ENCODE data around the gene SRPX2.

The SRPX2 gene

DNA sequence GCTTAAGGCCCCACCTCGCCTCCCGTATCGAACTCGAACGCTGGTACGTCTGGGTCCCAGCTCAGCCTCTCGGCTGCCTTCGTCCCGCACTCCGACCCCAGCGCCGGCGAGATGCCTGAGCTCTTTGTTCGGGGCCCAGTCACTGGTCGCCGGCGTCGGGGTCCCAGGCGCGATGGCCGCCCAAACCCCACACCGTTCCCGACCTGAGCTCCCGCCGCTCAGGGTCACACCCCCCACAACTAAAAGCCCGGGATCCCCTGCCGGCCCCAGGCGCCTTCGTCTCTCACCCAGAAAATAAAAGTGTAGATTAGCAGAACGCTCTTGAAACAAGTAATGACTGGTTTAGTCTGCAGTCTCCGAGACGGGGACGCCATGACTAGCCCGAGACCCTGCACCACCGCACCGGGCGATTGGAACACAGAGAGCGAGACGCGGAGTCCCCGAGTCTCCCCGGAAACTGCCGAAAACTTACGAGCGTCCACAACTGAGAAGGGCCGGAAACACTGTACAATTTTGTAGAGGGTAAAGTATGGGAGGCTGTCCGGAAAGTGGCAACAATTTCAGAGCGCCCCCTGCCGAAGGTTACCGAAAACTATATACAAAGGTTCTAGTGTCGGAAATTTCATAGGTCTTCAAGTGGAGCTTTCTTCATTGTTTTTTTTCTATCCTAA, 7.5 kb upstream of the SRPX2 start, which contains the start of gene TSPAN6:
TSPAN6 (minus strand) TSS at position 486 of the 671 bp plus-strand sequence; CDS start at position 374, 112 bp downstream.
- peak within 1 kb of the TSS; percentile 64 for H3K4me3 ChIP-seq (replicated peaks; ENCODE audit: low read depth, low read length)
- TF ChIP-seq, protein P1, sequence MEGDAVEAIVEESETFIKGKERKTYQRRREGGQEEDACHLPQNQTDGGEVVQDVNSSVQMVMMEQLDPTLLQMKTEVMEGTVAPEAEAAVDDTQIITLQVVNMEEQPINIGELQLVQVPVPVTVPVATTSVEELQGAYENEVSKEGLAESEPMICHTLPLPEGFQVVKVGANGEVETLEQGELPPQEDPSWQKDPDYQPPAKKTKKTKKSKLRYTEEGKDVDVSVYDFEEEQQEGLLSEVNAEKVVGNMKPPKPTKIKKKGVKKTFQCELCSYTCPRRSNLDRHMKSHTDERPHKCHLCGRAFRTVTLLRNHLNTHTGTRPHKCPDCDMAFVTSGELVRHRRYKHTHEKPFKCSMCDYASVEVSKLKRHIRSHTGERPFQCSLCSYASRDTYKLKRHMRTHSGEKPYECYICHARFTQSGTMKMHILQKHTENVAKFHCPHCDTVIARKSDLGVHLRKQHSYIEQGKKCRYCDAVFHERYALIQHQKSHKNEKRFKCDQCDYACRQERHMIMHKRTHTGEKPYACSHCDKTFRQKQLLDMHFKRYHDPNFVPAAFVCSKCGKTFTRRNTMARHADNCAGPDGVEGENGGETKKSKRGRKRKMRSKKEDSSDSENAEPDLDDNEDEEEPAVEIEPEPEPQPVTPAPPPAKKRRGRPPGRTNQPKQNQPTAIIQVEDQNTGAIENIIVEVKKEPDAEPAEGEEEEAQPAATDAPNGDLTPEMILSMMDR (IDR thresholded peaks at IDR 0.05; ENCODE audit: low read length, missing control alignments): peak; percentile 52

DNA sequence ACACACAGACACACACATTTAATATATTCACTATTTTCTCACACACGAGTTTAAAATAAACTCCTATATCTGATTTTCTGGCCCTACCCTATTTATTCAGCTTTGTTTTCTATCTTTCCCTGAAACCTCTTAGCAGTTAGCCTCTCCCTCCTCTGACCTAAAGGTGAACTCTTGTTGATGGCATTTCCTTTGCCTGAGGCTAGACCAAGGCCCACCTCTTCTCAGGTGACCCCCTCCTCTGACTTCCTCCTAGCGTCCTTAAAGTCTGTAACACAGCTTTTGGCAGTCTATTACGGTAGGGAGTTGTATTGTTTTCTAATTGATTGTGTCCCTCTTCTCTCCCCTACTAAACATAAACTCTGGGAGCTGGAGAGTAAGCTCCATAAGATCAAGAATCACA, 1.7 kb upstream of the SRPX2 start:
- DNase-seq (ENCODE audit: low read depth): no peak
- TF ChIP-seq, protein P1 (IDR thresholded peaks at IDR 0.05; ENCODE audit: low read length, missing control alignments): no peak
- H3K4me3 ChIP-seq (replicated peaks; ENCODE audit: low read depth, low read length): no peak overlapping the region

More for the DNA sequence above, 7.5 kb upstream of the SRPX2 start, which contains the start of gene TSPAN6:
- DNase-seq (ENCODE audit: low read depth): peak; percentile 91

DNA sequence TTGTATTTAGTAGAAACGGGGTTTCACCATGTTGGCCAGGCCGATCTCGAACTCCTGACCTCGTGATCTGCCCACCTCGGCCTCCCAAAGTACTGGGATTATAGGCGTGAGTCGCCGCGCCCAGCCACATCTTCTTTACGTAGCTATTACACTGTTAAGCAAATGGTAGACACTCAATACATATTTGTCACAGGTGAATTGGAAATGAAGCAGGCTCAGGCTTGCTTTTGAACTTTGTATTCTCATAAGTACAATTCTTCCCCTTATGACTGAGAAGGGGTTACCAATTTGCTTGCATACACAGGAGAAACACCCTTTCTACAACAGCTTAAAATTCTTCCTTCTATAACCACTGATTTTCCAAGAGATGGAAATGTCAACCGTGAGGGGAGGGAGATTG, 787 bp upstream of the SRPX2 start:
- no peak overlapping the region for H3K4me3 ChIP-seq (replicated peaks; ENCODE audit: low read depth, low read length)
- TF ChIP-seq, protein P1 (IDR thresholded peaks at IDR 0.05; ENCODE audit: low read length, missing control alignments): no peak
- no peak for DNase-seq (ENCODE audit: low read depth)

DNA sequence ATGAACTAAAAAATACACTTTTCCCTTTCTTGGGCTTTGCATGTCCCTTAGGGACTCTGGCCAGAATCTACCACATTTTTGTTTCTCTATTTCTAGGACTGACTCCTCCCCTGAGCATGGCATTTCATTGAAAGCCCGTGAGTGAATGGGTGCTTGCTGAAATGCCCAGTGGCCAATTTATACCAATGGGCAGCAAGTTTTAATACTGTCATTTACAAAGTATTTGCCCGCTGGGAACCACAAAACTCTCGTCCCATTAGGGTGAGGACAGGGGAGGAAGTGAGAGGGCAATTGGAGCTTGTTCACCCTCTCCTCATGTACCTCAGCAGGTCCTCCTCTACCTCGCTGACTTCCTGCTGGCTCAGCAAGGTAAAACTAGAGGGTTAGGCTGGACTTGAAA, 1.1 kb downstream of the SRPX2 start:
- peak; percentile 38 for DNase-seq (ENCODE audit: low read depth)
- peak overlapping the region; percentile 70 for H3K4me3 ChIP-seq (replicated peaks; ENCODE audit: low read depth, low read length)
- TF ChIP-seq, protein P1 (IDR thresholded peaks at IDR 0.05; ENCODE audit: low read length, missing control alignments): no peak

DNA sequence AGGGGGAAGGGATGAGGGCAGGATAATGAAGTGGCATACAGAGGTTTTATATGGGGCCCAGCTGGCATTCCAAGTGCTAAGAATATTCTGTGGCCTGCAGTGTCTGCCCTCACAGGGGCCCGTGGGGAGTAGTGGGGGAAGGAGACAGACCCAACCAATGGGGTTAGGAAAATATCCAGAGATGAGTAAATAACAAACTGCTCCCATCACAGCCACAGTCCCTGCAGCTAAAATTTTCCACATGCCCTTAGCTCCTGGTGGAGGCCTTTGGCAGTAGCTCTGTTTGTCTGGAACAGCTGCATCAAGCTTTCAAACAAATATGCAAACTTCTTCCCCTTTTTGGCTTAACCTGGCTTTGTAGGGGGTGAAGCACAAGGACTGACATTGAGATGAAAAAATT, 3.1 kb downstream of the SRPX2 start:
- H3K4me3 ChIP-seq (replicated peaks; ENCODE audit: low read depth, low read length): no peak overlapping the region
- DNase-seq (ENCODE audit: low read depth): peak; percentile 59
- TF ChIP-seq, protein P1 (IDR thresholded peaks at IDR 0.05; ENCODE audit: low read length, missing control alignments): peak; percentile 6

DNA sequence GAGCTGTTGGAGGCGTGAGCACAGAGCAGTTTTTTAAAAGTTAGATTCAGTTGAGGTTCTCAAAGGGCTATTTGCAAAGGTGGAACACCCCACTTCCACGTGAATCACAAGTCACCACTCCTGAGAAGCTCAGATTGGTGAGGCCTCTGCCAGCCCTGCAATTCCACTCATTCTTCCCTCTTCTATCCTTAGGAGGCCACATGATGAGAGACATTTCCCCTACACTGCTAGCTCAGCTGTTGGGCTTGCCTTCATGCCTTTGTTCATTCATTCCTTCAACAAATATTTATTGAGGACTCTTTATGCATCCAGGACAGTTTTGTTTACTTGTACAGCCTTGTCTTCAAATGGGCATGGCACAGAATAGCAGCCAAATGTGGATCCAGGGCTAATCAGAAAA, 3.7 kb downstream of the SRPX2 start:
- H3K4me3 ChIP-seq (replicated peaks; ENCODE audit: low read depth, low read length): no peak overlapping the region
- TF ChIP-seq, protein P1 (IDR thresholded peaks at IDR 0.05; ENCODE audit: low read length, missing control alignments): no peak
- peak; percentile 21 for DNase-seq (ENCODE audit: low read depth)

All from fibroblast of pulmonary artery (primary cell).